ENCODE data around the gene PLCB3.
A peak's percentile ranks its signal among the peaks of the same experiment; 100 is the strongest.

PLCB3 gene

GRCh38 chr11:64268893-64269539 is 17.7 kb downstream of the PLCB3 start:
- no peak for TF ChIP-seq CTCF (IDR thresholded peaks at IDR 0.05; ENCODE audit: extremely low read depth, missing control alignments)
- DNase-seq (ENCODE audit: low spot score) = no peak

- peak; percentile 92 for DNase-seq (ENCODE audit: low spot score)
- no peak for TF ChIP-seq CTCF (IDR thresholded peaks at IDR 0.05; ENCODE audit: extremely low read depth, missing control alignments)
These were observed 18.4 kb downstream of the PLCB3 start for GRCh38 chr11:64269540-64270220.

GRCh38 chr11:64275031-64275800 is 23.9 kb downstream of the PLCB3 start:
- DNase-seq (ENCODE audit: low spot score) = no peak
- no peak for TF ChIP-seq CTCF (IDR thresholded peaks at IDR 0.05; ENCODE audit: extremely low read depth, missing control alignments)

- no peak for TF ChIP-seq CTCF (IDR thresholded peaks at IDR 0.05; ENCODE audit: extremely low read depth, missing control alignments)
- no peak for DNase-seq (ENCODE audit: low spot score)
These were observed 24.5 kb downstream of the PLCB3 start for GRCh38 chr11:64275841-64276240.

GRCh38 chr11:64276653-64277431 is 25.5 kb downstream of the PLCB3 start:
- TF ChIP-seq CTCF (IDR thresholded peaks at IDR 0.05; ENCODE audit: extremely low read depth, missing control alignments) = no peak
- DNase-seq (ENCODE audit: low spot score) = no peak

GRCh38 chr11:64278576-64279190 is 27.4 kb downstream of the PLCB3 start:
- TF ChIP-seq CTCF (IDR thresholded peaks at IDR 0.05; ENCODE audit: extremely low read depth, missing control alignments) = no peak
- DNase-seq (ENCODE audit: low spot score) = no peak

Measured in GM20000 (cell line).